Cardiac muscle cell (in vitro differentiated cells and primary cell): Measurements from ENCODE around the gene PCK1. TPM values are rescaled to one million over a fixed set of nuclear protein-coding genes. Genes with fewer than 3 reads are reported as not detected.

Experiments
- DNase-seq, 2 donors: peaks; one replicate each; pipeline versions ENCODE4 v3.0.0 to v3.0.0-alpha.2; 2010 to 2017; ENCODE audit warnings: low read depth in 1 of 2, low spot score in 1 of 2
- H3K27ac ChIP-seq: fragments of 200-600 bp; sonication (generic); 2 replicates; pipeline ENCODE4 v1.5.1; 2016
- H3K27me3 ChIP-seq: fragments of 200-600 bp; sonication (generic); 2 replicates; pipeline ENCODE4 v1.6.0; 2016; ENCODE audit warnings: control low read depth
- H3K36me3 ChIP-seq: fragments of 200-600 bp; sonication (generic); 2 replicates; pipeline ENCODE4 v1.5.1; 2016; ENCODE audit warnings: control low read depth
- H3K4me1 ChIP-seq: fragments of 200-600 bp; sonication (generic); 2 replicates; pipeline ENCODE4 v1.8.1; 2017; ENCODE audit warnings: low read depth, mild to moderate bottlenecking, mixed run types
- H3K4me3 ChIP-seq: fragments of 200-600 bp; sonication (generic); 2 replicates; pipeline ENCODE4 v1.5.1; 2016; ENCODE audit warnings: mild to moderate bottlenecking
- H3K9me3 ChIP-seq: fragments of 200-600 bp; sonication (generic); 2 replicates; pipeline ENCODE4 v1.5.1; 2017; ENCODE audit warnings: low read depth, mild to moderate bottlenecking, control low read depth
- polyA plus RNA-seq: library from polyadenylated mRNA; unstranded; fragments of >200 nt; fragmentation: Nextera tagmentation; extraction: Ambion mirVana; gene quantifications from 2 replicates; pipeline ENCODE4 v1.2.1, GENCODE V29; 2016
- total RNA-seq: library from RNA; depleted of rRNA; stranded (reverse); fragments of >200 nt; gene quantifications from 2 replicates; pipeline ENCODE4 v1.2.3, GENCODE V29; 2016
- TF ChIP-seq, protein P1 (sequence below): IDR thresholded peaks from 2 replicates; pipeline ENCODE4 v1.5.1; 2012; ENCODE audit warnings: low read depth, mild to moderate bottlenecking, low read length

The PCK1 gene
- total and polyA plus RNA-seq, 2 experiments from 2014 or later = 1.6 TPM; not detected in 1

DNA sequence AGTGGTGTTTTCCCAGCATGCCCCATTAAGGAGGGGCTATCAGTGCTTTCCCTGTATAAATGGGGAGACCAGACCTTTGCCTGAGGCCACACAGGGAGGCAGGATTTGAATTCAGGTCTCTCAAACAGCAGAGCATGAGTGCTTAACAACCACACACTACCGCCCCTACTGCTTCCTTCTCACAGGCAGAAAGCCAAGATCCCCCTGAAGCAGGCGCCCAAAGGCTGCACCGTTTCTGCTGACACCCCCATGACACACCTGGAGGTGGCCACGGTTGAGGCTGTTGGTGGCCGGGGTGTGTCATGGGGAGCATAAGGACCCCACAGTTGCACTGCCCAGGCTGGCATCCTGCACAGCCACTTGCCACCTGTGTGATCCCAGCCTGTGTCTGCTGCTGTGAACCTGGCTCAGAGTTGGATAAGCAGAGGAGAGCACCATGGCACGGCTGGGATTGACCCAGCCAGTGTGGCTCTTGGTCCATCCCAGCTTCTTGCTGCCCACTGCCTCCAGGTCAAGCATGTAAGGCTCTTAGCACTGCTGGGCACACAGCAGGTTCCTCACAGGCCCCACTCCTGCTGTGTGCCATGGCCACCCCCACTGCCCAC, 28.3 kb downstream of the PCK1 start:
- Histone ChIP-seq H3K27me3 (no peaks in the 10 kb centered on the region), H3K4me3 (no peak overlapping the region), H3K27ac (no peak overlapping the region), H3K36me3 (no peaks in the 10 kb centered on the region), H3K9me3 (no peaks in the 10 kb centered on the region), H3K4me1 (no peaks in the 10 kb centered on the region)
- DNase-seq = no peak
- TF ChIP-seq, protein P1, sequence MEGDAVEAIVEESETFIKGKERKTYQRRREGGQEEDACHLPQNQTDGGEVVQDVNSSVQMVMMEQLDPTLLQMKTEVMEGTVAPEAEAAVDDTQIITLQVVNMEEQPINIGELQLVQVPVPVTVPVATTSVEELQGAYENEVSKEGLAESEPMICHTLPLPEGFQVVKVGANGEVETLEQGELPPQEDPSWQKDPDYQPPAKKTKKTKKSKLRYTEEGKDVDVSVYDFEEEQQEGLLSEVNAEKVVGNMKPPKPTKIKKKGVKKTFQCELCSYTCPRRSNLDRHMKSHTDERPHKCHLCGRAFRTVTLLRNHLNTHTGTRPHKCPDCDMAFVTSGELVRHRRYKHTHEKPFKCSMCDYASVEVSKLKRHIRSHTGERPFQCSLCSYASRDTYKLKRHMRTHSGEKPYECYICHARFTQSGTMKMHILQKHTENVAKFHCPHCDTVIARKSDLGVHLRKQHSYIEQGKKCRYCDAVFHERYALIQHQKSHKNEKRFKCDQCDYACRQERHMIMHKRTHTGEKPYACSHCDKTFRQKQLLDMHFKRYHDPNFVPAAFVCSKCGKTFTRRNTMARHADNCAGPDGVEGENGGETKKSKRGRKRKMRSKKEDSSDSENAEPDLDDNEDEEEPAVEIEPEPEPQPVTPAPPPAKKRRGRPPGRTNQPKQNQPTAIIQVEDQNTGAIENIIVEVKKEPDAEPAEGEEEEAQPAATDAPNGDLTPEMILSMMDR = no peak

DNA sequence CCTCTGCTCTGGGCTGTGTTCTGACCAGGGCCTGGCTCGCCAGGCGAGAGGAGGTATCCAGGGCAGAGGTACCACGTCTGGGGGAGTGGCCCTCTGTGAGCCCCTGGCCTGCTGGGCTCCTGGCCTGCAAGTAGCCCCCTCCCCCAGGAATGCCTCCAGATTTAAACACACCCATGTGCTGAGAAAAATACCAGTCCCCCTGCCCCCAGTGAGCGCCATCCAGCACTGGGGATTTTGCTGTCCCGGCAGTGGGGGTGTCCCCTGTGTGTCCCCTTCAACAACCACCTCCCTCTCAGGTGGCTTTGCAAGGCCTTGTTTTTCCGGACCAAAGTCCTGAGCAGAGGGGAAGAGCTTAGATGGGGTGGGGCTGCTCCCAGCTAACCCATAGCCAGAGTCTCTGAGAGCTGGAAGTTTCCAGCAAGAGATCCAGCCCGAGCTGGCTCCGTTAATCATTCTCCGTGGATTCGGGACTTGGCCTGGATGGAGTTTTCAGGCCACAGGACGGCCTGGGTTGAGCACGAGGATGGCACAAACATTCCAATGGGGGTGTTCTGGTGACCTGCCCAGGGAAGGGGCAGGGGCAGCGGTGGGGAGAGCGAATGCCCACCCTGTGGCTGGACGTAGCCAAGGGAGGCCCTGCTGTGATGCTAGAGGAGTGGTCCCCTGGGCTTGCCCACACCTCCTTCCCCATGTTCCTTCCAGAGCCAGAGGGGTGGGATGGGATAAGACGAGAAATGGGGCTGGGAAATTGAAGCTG, 29.0 kb downstream of the PCK1 start:
- Histone ChIP-seq H3K9me3 (no peaks in the 10 kb centered on the region), H3K27me3 (no peaks in the 10 kb centered on the region), H3K36me3 (no peaks in the 10 kb centered on the region), H3K27ac (no peak overlapping the region), H3K4me3 (no peak overlapping the region), H3K4me1 (no peaks in the 10 kb centered on the region)
- TF ChIP-seq, protein P1 = no peak
- DNase-seq = no peak

DNA sequence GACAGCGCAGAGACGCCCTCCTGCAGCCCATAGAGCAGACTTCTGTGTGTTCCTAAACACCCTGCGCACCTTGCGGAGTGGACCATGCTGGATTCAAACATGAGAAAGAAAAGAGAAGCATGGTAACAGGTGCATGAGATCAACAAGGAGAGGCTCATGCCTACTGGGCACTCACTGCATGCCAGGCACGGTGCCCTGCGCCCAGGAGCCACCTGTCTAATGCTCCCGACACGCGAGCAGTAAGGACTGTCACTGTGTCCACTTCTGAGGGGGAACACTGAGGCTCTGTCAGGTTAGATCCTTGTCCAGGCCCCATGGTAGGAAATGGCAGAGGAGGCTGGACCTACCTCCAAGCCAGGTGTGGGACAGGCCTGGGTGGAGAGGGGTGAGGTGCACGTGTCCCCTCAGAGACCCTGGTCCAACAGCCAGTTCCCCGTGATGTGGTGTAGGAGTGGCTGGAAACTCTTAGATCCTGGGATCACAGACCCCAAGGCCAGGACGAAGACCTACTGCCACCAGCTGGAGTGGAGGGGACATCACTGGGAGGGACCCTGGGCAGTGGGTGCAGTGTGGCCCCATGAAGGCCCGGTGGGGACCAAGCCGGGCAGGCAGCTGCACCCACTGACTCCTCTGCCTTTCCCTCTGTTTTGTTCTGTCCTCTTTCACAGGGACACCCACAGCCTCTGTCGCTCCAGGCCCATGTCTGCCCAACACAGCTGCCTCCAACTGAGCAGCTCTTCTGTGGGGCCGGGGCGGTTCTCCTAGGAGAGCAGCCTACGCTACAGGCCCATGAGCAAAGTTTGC, 29.8 kb downstream of the PCK1 start:
- Histone ChIP-seq H3K4me3 (no peak overlapping the region), H3K9me3 (no peaks in the 10 kb centered on the region), H3K36me3 (no peaks in the 10 kb centered on the region), H3K27me3 (no peaks in the 10 kb centered on the region), H3K27ac (no peak overlapping the region), H3K4me1 (no peaks in the 10 kb centered on the region)
- DNase-seq = no peak
- TF ChIP-seq, protein P1 = no peak

DNA sequence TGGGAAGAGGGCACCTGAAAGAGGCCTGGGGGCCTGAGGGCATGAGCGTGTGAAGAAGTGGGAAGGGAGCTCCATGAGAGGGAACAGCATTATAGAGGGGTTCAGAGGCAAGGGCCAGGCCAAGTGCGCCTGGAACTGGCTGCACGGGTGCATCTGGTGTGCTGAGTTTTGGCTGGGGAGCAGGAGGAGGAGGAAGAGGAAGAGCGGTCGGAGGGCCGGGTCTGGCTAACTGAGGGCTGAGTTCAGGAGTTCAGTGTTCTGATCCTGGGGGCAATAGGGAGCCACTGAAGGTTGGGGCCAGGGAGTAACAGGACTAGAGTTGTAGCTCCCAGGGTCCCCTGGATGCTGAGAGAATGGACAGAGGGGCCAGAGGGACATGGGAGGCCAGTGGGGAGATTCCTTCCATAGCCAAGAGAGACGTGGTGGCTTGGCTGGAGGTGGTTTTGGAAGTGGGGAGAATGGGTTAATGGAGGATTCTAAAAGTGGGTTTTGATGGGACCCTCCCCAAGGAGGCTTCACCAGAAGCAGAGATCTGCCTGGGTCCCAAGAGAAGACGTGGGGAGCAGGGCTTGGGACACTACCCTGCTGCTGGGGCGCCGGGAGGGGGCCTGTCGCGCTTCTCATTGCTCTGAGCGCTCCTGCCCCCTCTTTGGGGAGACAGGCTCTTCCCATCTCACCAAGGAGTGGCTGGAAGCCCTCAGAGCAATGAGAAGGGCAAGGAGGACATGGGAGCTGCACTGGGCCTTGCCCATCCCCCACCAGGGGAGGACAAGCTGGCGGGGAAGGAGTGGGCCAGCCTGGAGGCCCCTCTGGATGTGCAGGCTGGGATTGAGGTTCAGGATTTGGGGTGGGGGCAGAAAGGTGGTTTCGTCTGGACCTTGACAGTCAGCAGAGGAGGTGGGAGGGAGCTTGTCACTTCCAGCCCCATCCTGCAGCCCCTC, 30.6 kb downstream of the PCK1 start:
- Histone ChIP-seq H3K4me1 (no peaks in the 10 kb centered on the region), H3K27ac (no peak overlapping the region), H3K9me3 (no peaks in the 10 kb centered on the region), H3K27me3 (no peaks in the 10 kb centered on the region), H3K36me3 (no peaks in the 10 kb centered on the region), H3K4me3 (no peak overlapping the region)
- no peak for DNase-seq
- TF ChIP-seq, protein P1 = no peak
